Suprapubic skin (tissue), 4 donors: Measurements from ENCODE around the gene VAV2. TPM values are rescaled to one million over a fixed set of nuclear protein-coding genes. Genes with fewer than 3 reads are reported as not detected.

Experiments used
- DNase-seq, 2 donors: peaks; one replicate each; pipeline ENCODE4 v3.0.0-alpha.2; 2019; ENCODE audit warnings: low spot score in 2 of 2
- H3K27ac ChIP-seq: fragments of 200-600 bp; sonication (generic); one replicate; pipeline ENCODE4 v1.5.1; 2019
- H3K27me3 ChIP-seq: fragments of 200-600 bp; sonication (generic); one replicate; pipeline ENCODE4 v1.5.1; 2019
- H3K36me3 ChIP-seq: fragments of 200-600 bp; sonication (generic); one replicate; pipeline ENCODE4 v1.5.1; 2019
- H3K4me1 ChIP-seq: fragments of 200-600 bp; sonication (generic); one replicate; pipeline ENCODE4 v1.5.1; 2019
- H3K4me3 ChIP-seq: fragments of 200-600 bp; sonication (generic); one replicate; pipeline ENCODE4 v1.5.1; 2019; ENCODE audit warnings: mild to moderate bottlenecking
- H3K9me3 ChIP-seq: fragments of 200-600 bp; sonication (generic); one replicate; pipeline ENCODE4 v1.5.1; 2019
- EP300 ChIP-seq: sonication (generic); formaldehyde crosslinking; IDR thresholded peaks from one replicate; pipeline ENCODE4 v1.6.1; 2017; ENCODE audit warnings: antibody characterized with exemption
- POLR2A ChIP-seq, 2 donors: fragments of 450-650 bp; IDR thresholded peaks; one replicate each; pipeline ENCODE4 v1.6.1; 2017; ENCODE audit warnings: antibody characterized with exemption in 2 of 2, mild to moderate bottlenecking in 2 of 2, moderate library complexity in 2 of 2
- POLR2AphosphoS5 ChIP-seq, 3 donors: sonication (generic); formaldehyde crosslinking; IDR thresholded peaks; one replicate each; pipeline ENCODE4 v1.6.1; 2017; ENCODE audit warnings: antibody characterized with exemption in 3 of 3
- WGBS: methylation state at CpG from one replicate; pipeline ENCODE4 v1.1.5; 2018; 5-methylcytosine and 5-hydroxymethylcytosine counted together
- total RNA-seq, 4 donors: library from RNA; depleted of rRNA; stranded (reverse); fragments of >200 nt; gene quantifications; one replicate each; pipeline ENCODE4 v1.1.0, GENCODE V29; 2016
- TF ChIP-seq, protein P1 (sequence below), 2 donors: fragments of 200-600 bp in 1 of 2; fragments of 450-650 bp in 1 of 2; sonication (generic) in 1 of 2; IDR thresholded peaks; one replicate each; pipeline ENCODE4 v1.5.1; 2016 to 2019; ENCODE audit warnings: antibody characterized with exemption in 2 of 2, mild to moderate bottlenecking in 1 of 2, moderate library complexity in 1 of 2

Gene VAV2
- total RNA-seq, 4 donors from 2014 or later: 5.2 to 10.3 (median 6.4) TPM

DNA sequence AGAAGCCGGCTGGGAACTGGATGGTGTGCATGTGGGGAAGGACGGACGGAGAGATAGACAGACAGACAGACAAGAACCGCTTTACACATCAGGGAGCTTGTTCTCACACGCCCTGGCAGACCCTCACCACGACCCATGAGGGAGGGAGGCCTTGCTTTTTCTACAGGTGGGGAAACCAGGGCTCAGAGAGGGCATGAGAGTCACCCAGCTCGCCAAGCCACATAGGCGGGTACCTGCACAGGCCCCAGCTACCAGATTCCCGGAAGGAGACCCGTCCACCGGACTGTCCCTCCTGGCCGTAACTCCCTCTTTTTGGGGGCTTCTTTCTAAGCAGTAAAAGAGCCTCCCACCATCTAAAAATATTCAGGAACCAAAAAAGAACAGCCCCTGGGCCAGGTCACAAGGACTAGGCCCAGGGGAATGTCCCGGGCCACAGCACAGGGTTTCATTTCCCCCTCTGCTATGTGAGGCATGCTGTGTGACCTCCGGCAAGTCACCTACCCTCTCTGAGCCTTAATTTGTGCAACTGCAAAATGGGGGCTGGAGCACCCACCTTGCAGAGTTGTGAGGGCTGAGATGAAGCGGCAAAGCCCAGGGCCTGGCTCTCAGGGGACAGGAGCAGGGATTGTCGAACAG, 169.6 kb downstream of the VAV2 start:
- TF ChIP-seq POLR2AphosphoS5 (IDR thresholded peaks at IDR 0.05) (no peak), POLR2A (IDR thresholded peaks at IDR 0.05) (no peak), EP300 (no peak)
- TF ChIP-seq, protein P1, sequence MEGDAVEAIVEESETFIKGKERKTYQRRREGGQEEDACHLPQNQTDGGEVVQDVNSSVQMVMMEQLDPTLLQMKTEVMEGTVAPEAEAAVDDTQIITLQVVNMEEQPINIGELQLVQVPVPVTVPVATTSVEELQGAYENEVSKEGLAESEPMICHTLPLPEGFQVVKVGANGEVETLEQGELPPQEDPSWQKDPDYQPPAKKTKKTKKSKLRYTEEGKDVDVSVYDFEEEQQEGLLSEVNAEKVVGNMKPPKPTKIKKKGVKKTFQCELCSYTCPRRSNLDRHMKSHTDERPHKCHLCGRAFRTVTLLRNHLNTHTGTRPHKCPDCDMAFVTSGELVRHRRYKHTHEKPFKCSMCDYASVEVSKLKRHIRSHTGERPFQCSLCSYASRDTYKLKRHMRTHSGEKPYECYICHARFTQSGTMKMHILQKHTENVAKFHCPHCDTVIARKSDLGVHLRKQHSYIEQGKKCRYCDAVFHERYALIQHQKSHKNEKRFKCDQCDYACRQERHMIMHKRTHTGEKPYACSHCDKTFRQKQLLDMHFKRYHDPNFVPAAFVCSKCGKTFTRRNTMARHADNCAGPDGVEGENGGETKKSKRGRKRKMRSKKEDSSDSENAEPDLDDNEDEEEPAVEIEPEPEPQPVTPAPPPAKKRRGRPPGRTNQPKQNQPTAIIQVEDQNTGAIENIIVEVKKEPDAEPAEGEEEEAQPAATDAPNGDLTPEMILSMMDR (IDR thresholded peaks at IDR 0.05): no peak
- H3K9me3 ChIP-seq: no peaks in the 10 kb centered on the region
- no peaks in the 10 kb centered on the region for H3K27me3 ChIP-seq
- 97% methylated on average over 14 of the region's 16 CpGs for WGBS
- H3K27ac ChIP-seq: no peak overlapping the region
- no peak overlapping the region for H3K4me3 ChIP-seq
- no peak for DNase-seq
- no peaks in the 10 kb centered on the region for H3K4me1 ChIP-seq
- no peaks in the 10 kb centered on the region for H3K36me3 ChIP-seq

DNA sequence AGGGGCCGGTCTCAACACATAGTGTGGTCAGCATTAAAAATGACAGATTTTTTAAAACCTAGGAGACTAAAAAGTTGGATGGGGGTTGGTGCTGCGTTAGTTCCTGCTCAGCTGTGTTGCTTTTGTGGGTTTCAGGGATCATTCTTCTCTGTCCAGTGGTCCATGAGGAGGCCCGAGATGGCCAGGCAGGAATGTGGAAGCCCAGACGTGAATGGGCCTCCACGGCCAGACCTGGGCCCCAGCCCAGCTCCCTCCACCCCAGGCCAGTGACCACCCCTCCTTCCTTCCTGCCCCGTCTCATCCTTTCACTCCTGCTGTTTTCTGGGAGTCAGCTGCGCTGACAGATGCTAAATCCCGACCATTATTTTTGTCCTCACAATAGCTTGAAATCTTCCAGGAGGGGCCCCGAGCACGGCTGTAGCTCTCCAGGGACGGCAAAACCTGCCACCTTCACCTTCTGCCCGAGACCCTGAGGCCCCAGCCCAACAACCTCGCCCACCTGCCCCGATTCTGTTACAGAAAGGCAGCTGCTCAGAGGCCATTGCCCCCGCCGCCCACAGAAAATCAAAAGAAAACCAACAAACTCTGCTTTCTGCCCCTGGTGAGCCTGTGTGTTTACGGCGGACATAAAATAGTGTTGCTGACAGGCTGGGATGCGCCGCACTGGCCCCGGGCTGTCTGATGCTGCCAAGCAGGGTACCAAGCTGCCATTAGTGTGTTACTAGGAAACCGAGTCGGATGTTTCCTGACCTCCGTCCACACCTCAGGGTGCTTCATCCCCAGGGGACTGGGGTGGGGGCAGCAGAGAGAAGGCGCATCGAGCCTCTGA, 170.3 kb downstream of the VAV2 start:
- no peak overlapping the region for H3K27ac ChIP-seq
- WGBS: 88% methylated on average over 26 of the region's 26 CpGs
- no peaks in the 10 kb centered on the region for H3K4me1 ChIP-seq
- H3K4me3 ChIP-seq: no peak overlapping the region
- TF ChIP-seq, protein P1 (IDR thresholded peaks at IDR 0.05): no peak
- TF ChIP-seq POLR2AphosphoS5 (IDR thresholded peaks at IDR 0.05): no peak
- no peak for TF ChIP-seq POLR2A (IDR thresholded peaks at IDR 0.05)
- no peak for TF ChIP-seq EP300
- no peaks in the 10 kb centered on the region for H3K36me3 ChIP-seq
- no peak for DNase-seq
- no peaks in the 10 kb centered on the region for H3K27me3 ChIP-seq
- no peaks in the 10 kb centered on the region for H3K9me3 ChIP-seq

DNA sequence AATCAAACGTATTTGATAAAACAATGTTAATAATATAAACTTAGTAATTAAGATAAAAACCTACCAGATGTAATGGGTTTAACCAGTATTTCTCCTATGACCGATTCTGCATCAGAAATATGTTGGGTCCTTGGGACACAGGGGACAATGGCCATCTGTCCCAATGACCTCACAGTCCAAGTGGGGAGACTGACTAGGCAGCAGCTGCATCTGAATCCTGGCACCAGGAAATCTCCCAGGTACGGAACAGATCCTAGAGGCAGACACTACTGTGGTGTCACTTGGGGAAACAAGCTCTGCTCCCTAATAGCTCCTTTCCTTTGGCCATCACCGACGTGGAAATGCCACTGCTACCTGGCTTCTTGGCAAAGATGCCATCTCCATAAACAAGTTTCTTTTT, 172.2 kb downstream of the VAV2 start:
- H3K4me3 ChIP-seq: no peak overlapping the region
- H3K36me3 ChIP-seq: no peaks in the 10 kb centered on the region
- 88% methylated on average over 5 of the region's 5 CpGs for WGBS
- no peaks in the 10 kb centered on the region for H3K9me3 ChIP-seq
- DNase-seq: no peak
- no peaks in the 10 kb centered on the region for H3K27me3 ChIP-seq
- no peaks in the 10 kb centered on the region for H3K4me1 ChIP-seq
- TF ChIP-seq EP300: no peak
- no peak overlapping the region for H3K27ac ChIP-seq

DNA sequence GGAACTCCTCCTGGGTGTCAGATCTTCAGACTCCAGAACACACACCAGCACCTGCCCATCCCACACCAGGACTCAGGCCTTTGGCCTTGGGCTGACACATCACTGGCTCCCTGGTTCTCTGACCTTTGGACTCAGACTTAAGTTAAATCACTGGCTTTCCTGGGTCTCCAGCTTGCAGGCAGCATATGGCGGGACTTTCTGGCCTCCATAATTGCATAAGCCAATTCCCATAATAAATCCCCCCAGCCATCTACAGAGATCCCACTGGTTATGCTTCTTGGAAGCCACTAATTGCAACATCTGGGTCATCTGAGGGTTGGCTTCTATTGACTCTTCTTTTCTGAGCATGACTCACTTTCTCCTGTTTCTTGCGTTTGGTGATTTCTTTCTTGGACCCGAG, 173.7 kb downstream of the VAV2 start:
- no peak for DNase-seq
- Histone ChIP-seq H3K36me3 (no peaks in the 10 kb centered on the region), H3K9me3 (no peaks in the 10 kb centered on the region), H3K4me1 (no peaks in the 10 kb centered on the region), H3K27ac (no peak overlapping the region), H3K27me3 (no peaks in the 10 kb centered on the region), H3K4me3 (no peak overlapping the region)
- TF ChIP-seq POLR2A (IDR thresholded peaks at IDR 0.05) (no peak), POLR2AphosphoS5 (IDR thresholded peaks at IDR 0.05) (no peak), EP300 (no peak)
- TF ChIP-seq, protein P1 (IDR thresholded peaks at IDR 0.05): no peak
- WGBS: 86% methylated on average over 3 of the region's 3 CpGs

DNA sequence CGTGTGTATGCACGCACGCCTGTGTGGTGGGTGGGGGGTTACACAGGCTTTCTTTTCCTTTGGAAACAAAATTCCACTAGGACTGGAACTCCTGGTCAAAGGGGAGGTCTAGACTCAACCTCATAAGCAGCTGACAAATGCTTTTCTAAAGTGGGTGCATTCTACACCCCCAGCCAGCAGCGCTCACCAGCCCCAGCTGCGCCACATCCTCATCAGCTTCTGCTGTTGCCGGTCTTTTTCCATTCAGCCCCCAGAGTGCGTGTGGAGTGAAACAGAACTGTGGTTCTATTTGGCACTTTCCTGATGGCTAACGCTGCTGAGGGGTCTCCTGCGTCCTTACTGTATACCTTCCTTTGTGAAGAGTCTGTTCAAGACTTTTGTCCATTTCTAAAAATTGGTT, 176.3 kb downstream of the VAV2 start:
- Histone ChIP-seq H3K27me3 (no peaks in the 10 kb centered on the region), H3K36me3 (no peaks in the 10 kb centered on the region), H3K4me3 (no peak overlapping the region), H3K4me1 (no peaks in the 10 kb centered on the region), H3K27ac (no peak overlapping the region), H3K9me3 (no peaks in the 10 kb centered on the region)
- DNase-seq: no peak
- WGBS: 84% methylated on average over 8 of the region's 9 CpGs
- TF ChIP-seq POLR2A (IDR thresholded peaks at IDR 0.05) (no peak), EP300 (no peak), POLR2AphosphoS5 (IDR thresholded peaks at IDR 0.05) (no peak)
- TF ChIP-seq, protein P1 (IDR thresholded peaks at IDR 0.05): no peak
